Measurements from ENCODE around the gene TRIM14.
A peak's percentile ranks its signal among the peaks of the same experiment; 100 is the strongest.
"Not testable (repeated sequence)": the region's sequence is repeated elsewhere in the genome, so short reads cannot be mapped to it uniquely, and the experiment has no call there.

Gene TRIM14

DNA sequence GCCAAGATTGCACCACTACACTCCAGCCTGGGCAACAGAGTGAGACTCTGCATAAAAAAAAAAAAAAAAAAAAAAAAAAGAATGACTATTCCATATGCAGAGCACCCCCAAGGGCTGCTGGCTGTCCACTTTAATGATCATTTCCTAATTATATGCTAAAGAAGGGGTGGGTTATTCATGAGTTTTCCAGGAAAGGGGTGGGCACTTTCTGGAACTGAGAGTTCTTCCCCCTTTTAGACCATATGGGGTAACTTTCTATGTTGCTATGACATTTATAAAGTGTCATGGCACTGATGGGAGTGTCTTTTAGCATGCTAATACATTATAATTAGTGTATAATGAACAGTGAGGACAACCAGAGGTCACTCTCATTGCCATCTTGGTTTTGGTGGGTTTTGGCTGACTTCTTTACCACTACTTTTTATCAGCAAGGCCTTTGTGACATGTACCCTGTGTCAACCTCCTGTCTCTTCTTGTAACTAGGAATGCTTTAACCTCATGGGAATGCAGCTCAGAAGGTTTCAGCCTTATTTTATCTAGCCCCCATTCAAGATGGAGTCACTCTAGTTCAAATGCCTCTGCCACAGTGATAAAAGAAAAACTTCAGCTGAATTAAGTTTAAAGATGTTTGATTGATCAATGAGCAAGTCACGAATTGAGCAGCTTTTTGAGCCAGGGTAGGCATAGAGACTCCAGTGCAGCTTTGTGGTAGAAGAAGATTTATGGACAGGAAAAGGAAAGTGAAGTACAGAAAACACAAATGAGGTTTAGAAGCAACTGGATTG, 69.5 kb downstream of the TRIM14 start:
- DNase-seq (ENCODE audit: low read depth) = no peak

DNA sequence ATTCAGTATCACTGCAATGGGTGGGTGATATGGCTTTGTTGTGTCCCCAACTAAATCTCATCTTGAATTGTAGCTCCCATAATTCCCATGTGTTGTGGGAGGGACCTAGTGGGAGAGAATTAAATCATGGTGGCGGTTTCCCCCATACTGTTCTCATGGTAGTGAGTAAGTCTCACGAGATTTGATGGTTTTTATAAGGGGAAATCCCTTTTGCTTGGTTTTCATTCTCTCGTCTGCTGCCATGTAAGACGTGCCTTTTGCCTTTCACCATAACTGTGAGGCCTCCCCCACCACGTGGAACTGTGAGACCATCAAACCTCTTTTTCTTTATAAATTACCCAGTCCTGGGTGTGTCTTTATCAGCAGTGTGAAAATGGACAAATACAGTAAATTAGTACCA, 72.0 kb downstream of the TRIM14 start:
- no peak for DNase-seq (ENCODE audit: low read depth)

DNA sequence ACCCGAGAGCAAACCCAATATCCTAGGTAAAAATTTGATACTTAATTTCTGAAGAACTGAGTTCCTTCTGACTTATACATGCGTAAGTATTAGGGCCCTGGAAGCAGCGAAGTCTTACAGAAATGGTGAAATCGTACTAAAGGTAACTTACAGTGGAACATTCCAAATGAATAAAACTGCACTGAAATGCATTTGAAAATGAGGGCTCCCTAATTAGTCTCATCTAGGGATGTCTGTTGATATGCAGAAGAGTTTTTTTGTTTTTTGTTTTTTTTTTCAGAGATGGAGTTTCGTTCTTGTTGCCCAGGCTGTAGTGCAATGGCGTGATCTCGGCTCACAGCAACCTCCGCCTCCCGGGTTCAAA, 72.9 kb downstream of the TRIM14 start:
- DNase-seq (ENCODE audit: low read depth) = no peak

DNA sequence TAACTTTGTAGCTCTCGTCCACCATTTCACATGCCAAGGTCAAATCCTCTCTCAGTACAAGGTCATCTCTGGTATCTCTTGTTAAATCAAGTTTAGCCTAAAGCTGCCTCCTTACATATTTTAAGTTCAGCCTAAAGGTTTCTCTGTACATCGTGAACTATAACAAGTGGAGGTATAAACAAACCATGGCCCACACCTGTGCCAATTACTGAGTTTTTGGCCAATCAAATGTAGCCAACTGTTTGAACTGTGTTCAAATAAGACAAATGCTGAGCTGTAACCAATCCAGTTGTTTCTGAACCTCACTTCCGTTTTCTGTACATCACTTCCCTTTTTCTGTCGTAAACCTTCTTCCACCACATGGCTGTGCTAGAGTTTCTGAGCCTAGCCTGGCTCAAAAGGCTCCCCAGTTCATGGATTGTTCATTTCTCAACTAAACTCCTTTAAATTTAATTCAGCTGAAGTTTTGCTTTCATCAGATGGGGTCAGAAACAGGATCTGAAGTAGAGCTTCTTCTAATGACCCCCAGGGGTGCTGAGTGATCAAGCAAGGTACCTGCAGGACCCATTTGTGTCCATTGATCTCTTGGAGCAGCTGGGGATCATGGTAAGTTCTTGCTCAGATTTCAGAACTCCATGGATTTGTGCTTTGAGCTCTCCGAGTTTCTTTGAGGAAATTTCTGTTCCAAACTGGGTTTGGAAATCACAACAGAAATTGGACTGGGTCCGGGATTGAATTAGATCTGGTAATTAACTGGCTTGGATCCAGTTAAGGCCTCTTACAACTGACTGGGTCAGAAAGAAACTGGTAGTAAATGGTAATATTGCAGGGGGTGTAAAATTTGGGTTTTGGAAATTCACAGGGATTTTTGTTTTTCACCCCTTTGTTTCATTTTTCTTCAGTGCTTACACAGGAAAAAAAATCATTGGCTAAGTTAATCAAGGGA, 73.5 kb downstream of the TRIM14 start:
- DNase-seq (ENCODE audit: low read depth) = no peak

DNA sequence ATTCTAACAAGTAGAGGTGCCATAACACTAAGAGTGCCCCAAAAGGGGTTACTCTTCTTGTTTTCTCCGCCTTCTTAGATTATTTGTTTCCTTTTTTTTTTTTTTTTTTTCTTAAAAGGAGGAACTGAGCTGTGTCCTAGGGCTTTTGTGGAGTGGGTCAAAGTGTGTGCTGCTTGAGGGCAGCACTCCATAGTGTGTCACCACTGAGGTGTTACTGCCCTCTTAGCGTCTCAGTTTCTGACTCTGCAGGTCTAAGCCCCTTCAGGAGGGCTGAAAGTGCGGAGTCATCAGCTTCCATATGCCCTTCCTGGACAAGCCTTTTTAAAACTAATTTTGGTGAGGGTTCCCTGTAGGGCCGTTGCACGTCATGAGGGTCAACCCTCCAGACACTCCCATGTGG, 75.1 kb downstream of the TRIM14 start:
- DNase-seq (ENCODE audit: low read depth) = no peak

DNA sequence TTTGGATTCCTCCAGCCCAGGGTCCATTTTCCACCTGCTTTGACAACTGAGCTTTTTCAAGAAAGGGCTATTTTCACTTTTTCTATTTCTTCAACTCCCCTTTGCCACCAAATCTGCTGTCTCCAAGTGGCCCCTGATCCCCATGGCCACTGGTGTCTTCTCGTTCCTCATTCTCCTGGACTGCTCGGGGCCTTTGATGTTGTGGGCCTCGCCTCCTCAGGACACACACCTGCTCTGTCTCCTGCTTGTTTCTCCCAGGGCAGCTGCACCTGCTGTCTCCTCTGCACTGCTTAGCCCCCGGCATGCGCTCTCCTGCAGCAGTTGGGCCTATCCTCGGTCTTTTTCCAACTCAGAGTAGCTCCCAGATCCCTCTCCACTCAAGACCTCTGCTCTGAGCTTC, 78.8 kb downstream of the TRIM14 start:
- DNase-seq (ENCODE audit: low read depth) = no peak

DNA sequence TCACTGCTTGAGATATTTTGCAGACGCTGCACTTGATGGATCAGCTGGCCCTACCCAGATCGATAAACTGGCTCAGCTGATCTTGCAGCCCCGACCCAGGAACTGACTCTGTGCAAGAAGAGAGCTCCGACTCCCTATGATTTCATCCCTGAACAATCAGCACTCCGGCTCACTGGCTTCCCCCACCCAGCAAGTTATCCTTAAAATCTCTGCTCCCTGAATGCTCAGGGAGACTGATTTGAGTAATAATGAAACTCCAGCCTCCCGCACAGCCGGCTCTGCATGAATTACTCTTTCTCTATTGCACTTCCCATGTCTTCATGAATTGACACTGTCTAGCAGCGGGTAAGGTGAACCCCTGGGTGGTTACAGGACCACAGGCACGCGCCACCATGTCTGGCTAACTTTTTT, 79.4 kb downstream of the TRIM14 start:
- DNase-seq (ENCODE audit: low read depth) = no peak

DNA sequence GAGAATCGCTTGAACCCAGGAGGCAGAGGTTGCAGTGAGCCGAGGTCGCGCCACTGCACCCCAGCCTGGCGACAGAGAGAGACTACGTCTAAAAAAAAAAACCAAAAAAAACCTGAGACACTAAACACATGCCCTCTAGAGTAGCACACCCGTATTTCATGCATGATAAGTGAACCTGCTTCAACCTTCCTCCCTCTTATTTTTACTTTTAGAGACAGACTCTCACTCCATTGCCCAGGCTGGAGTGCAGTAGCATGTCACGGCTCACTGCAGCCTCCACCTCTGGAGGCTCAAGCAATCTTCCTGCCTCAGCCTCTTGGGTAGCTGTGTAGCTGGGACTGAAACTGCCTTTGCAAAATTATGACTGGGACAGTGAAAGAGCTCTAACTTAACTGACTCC, 80.1 kb downstream of the TRIM14 start:
- no peak for DNase-seq (ENCODE audit: low read depth)

DNA sequence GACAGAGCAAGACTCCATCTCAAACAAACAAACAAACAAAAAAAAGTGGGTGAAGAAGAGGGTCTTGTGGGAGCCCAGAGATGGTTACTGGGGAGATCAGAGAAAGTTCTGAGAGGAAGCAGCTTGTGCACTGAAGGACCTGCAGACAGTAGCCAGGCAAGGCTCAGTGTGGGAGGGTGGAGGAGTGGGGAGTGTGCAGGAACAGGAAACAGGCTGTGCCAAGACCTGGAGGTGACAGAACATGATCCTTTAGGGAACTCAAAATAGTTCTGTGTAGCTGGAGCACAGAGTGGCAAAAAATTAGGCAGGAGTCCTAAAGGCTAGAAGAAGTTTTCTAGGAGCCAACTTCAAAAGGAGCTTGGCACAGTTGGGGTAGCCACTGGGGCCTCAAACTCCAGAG, 81.7 kb downstream of the TRIM14 start:
- peak; percentile 23 for DNase-seq (ENCODE audit: low read depth)

DNA sequence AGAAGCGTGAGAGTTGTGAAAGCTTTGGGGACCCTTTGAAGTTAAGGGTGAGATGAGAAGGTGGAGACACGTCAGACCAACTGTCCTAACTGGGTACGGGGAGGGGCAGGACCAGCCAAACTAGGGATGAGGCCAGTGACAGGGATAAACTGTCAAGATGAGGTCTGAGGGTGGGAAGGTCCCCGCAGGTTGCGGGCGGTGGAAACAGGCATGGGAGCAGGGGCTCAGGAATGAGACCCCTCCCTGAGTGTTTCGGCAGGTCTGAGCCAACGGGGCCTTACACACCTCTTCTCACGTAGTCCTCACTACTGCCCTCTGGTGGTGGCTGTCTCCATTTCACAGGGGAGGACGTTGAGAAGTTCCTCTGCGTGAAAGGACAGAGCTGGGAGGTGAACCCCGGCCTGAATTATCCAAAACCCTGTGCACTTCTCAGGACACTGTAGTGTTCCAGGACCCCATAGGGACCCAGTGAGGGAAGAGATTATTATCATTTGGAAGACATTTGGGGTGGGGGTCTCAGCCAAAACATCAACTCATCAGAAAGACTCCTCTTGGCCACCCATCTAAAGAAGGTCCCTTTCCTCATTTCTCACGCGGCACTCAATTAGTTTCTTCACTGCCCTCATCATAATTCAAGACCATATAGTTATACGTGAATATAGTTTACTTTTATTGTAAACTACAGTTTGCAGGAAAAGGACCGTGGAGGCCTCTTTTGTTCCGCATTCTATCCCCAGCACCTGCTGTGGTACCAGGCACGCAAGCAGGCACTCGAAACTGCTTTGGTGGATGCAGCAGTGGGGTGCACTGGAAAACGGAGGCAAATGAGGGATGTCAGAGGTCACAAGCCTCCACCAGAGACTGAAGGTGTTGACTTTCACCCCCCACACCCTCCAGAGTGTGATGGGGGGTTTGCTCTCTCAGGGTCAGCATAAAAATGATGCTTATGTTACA, 84.2 kb downstream of the TRIM14 start:
- peak; percentile 83 for DNase-seq (ENCODE audit: low read depth)

DNA sequence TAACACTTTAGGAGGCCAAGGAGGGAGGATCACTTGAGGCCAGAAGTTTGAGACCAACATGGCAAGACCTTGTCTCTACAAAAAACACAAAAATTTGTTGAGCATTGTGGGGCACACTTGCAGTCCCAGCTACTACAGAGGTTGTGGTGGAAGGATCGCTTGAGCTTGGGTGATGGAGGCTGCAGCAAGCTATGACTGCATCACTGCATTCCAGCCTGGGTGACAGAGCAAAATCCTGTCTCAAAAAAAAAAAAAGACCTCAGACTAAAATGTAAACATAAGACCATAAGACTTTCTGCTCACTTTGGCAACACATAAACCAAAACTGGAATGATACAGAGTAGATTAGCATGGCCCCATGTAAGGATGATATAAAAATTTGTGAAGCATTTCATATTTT, 87.1 kb downstream of the TRIM14 start:
- peak; percentile 85 for DNase-seq (ENCODE audit: low read depth)

DNA sequence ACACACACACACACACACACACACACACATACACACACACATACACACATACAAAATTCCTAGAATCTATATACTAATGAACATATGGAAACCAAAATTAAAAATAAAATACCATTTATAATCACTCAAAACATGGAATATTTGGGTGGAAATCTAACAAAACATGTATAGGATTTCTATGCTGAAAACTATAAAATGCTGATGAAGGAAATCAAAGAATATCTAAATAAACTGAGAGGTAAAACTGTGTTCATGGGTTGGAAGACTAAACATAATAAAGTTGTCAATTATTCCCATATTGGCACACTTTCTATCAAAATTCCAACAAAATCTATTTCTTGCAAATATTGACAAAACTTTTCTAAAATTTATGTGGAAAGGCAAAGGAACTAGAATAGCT, 87.9 kb downstream of the TRIM14 start:
- DNase-seq (ENCODE audit: low read depth) = no peak

DNA sequence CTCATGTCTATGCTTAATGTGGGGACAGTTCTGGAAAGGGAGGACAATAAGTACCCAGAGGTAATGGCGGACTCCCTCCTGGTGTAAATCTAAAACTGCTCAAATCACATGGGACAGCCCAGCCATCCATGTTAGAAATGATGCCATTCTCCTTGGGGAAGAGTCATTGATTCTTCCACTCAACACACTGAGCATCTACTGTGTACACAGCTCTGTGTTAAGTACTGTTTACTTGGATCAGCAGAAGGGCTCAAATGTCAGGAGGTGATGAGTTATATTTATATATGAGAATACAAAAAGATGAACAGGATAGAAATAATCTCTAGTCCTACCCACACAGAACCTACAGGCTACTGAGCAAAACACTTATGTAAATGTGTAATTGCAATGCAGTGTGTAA, 94.3 kb downstream of the TRIM14 start:
- DNase-seq (ENCODE audit: low read depth) = no peak

DNA sequence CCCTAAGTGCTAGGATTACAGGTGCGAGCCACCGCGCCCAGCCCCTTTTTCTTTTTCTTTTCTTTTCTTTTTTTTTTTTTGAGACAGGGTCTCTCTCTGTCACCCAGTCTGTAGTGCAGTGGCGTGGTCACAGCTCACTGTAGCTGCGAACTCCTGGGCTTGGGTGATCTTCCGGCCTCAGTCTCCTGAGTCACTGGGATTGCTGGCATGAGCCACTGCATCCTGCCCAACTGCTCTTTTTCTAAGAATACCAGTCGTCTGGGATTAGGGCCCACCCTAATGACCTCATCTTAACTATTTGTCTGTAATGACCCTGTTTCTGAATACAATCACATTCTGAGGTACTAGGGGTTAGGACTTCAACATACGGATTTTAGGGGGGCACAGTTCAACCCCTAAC, 96.6 kb downstream of the TRIM14 start:
- DNase-seq (ENCODE audit: low read depth) = peak; percentile 85

DNA sequence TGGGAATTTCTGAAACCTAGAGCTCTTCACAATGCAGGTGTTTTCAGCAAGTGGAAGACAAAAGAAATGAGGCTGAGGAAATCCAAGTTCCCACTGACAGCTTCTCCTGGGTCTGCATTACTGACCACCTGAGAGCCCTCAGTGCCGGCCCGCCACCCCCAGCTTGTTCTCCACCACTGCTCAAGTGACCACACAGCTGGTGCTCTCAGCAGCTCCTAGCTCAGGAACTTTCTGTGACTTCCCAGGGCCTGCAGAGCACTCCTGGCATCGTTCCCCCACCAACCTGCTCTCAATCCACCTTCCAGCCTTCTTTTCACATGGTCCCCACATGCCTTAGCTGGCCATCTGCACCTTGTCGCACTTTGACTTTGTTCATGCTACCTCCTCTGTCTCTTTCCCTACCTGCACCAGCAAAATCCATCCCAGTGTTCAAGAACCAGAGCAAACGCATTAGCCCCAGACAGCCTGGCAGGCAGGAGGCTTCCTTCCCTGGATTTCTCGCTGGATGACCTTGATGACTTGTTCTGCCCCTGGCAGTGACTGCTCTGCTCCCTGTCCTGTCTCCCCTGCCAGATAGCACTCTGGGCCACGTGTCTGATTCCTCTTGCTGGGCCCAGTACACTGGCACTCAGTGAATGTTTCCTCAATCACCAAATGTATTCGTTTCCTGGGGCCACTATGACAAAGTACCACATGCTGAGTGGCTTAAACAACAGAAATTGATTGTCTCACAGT, 97.5 kb downstream of the TRIM14 start:
- DNase-seq (ENCODE audit: low read depth) = no peak

DNA sequence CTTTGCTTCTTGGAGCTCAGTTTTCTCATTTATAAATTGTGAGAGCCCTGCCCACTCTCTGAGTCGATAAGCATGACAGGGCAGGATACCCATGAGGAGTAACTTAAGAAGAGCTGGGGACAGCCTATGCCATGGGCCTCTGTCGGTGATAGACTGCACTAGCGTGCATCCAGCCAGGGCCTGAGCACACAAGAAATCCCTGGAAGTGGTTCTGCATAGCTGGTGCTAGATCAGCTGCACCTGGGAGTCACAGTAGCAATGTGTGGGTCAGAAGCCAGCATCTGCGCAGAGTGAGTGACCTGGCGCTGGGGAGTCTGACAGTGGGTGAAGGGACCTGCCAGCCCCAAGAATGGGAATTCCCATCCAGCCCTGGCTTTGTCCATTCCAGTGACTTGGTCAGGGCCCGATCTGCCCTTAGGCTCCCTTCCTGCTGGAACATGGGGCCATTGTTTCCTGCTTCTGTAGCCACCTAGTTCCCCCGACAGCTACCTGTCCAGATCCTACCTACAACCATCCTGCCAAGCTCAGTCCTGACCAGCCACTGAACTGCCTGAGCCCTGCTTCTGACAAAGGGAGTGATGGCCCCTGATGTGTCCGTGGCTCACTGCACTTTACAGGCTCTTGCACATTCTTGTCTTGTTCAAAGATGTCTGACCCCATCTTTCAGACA, 98.4 kb downstream of the TRIM14 start:
- DNase-seq (ENCODE audit: low read depth) = no peak

DNA sequence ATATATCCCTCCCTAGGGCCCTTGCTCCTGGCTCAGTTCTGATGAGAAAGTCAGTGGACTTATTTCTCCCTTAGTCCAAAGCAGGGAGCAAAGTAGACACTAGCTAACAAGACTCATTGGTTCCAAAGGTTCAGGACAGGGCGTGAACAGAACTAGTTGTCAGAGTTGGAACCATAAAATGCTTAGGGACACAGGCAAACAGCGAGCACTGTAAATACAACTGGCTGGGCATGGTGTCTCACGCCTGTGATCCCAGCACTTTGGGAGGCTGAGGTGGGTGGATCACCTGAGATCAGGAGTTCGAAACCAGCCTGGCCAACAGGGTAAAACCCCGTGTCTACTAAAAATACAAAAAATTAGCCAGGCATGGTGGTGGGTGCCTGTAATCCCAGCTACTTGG, 99.2 kb downstream of the TRIM14 start:
- not testable (repeated sequence) for DNase-seq (ENCODE audit: low read depth)

All from ELR (cell line).